HG03060 (cell line): Measurements from ENCODE around the gene ZCWPW1.
"Not testable (repeated sequence)": the region's sequence is repeated elsewhere in the genome, so short reads cannot be mapped to it uniquely, and the experiment has no call there.

ENCODE experiments used
- ATAC-seq: cut with Tn5 transposase; IDR thresholded peaks from one replicate; pipeline ENCODE4 v1.9.1; 2021; ENCODE audit warnings: low read depth, moderate number of reproducible peaks; ENCODE audit not compliant: unreplicated experiment

The ZCWPW1 gene

GRCh38 chr7:100457033-100457432, 28.5 kb upstream of the ZCWPW1 start:
- no peak for ATAC-seq

DNA sequence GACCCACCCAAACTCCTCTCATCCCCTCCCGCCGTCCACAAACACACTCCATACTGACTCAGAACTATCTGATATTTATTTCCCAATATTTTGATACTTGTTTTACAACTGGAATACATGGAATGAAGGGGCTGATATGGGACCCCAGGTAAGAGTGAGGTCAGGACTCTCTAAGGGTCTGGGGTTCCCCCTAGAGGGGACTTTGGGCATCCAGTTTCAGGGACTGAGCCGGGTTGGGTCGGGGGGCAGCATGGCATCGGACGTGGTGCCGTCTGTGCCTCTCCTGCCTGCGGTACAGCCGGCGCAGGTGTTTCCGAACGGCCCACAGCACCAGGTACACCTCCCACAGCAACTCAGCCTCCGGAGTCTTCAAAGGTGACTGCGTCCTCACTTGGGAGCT, 28.1 kb upstream of the ZCWPW1 start:
- ATAC-seq = no peak

GRCh38 chr7:100455206-100455605, 26.7 kb upstream of the ZCWPW1 start:
- ATAC-seq = no peak

DNA sequence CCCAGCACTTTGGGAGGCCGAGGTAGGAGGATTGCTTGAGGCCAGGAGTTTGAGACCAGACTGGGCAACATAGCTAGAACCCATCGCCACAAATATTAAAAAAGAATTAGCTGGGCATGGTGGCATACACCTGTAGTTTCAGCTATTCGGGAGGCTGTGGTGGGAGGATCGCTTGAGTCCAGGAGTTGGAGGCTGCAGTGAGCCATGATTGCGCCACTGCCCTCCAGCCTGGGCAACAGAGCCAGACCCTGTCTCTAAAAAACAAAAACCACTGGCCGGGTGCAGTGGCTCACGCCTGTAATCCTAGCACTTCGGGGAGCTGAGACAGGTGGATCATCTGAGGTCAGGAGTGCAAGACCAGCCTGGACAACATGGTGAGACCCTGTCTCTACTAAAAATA, 25.4 kb upstream of the ZCWPW1 start:
- not testable (repeated sequence) for ATAC-seq

DNA sequence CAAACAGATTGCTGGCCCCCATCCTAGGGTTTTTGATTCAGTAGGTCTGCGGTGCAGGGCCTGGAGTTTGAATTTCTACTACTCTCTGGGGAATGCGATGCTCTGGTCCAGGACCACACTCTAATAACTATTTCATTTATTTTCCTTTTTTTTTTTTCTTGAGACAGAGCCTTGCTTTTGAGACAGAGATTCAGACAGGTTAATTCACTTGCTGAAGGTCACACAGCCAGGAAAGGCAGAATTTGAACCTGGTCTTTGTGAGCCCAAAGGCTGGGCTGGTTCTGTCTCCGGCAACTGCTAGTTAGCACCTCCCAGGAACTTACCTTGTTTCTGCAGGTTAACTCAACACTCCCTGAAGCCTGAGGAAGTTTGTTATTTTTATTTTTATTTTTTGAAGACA, 24.0 kb upstream of the ZCWPW1 start:
- ATAC-seq = no peak

GRCh38 chr7:100449190-100449795, 20.8 kb upstream of the ZCWPW1 start:
- ATAC-seq = no peak

DNA sequence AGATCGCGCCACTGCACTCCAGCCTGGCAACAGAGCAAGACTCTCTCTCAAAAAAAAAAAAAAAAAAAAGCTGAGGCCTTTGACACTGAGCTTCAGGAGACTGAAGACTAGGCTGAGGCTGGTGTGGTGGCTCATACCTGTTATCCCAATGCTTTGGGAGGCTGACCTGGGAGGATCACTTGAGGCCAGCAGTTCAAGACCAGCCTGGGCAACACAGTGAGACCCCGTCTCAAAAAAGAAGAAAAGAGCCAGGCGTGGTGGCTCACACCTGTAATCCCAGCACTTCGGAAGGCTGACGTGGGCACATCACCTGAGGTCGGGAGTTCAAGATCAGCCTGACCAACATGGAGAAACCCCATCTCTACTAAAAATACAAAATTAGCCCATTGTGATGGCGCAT, 18.9 kb upstream of the ZCWPW1 start:
- ATAC-seq = not testable (repeated sequence)

GRCh38 chr7:100446040-100446439, 17.5 kb upstream of the ZCWPW1 start:
- no peak for ATAC-seq

DNA sequence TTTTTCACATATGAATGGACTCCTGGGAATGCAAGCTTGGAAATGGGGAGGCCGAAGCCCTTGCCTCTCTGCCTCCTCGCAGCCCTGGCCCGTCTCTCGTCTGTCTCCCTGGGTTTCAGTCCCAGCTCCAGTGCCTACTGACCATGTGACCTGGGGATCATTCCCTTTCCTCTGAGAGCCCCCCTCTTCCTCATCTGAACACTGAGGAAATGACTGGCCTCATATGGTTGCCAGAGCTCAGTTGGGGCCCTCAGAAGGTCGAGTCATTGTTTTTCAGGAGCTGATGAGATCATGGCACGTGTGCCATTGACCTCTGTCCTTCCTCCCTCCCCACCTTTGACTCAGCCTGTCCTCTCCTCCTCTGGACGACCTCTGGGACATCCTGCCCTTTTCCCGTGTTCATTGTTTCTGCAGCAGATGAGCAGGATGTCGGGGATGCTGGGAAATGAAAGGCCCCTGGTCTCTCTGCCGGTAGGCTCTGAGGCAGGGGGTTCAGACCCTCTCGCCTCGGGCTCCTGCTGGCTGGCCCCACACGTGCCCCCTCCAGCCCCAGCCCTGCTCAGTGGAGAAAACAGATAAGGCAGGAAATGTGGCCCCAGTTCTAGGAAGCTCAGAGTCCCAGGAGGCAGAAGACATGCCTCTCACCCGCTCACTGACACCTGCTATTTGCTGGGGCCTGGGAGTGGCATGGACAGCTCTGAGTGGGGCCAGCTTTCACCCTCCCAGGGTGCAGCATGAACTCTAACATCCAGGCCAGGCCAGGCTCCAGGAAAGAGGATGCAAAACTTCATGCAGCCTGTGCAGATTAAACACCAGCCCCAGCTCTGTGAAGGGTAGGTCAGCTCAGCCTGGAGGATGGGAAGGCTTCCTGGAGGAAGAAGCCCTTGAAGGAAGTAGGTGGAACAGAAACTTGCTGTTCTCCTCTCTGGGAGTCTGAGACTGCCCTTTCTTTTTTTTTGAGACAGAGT, 16.1 kb upstream of the ZCWPW1 start:
- no peak for ATAC-seq

- no peak for ATAC-seq
Measured at GRCh38 chr7:100443096-100443840, 14.8 kb upstream of the ZCWPW1 start.

DNA sequence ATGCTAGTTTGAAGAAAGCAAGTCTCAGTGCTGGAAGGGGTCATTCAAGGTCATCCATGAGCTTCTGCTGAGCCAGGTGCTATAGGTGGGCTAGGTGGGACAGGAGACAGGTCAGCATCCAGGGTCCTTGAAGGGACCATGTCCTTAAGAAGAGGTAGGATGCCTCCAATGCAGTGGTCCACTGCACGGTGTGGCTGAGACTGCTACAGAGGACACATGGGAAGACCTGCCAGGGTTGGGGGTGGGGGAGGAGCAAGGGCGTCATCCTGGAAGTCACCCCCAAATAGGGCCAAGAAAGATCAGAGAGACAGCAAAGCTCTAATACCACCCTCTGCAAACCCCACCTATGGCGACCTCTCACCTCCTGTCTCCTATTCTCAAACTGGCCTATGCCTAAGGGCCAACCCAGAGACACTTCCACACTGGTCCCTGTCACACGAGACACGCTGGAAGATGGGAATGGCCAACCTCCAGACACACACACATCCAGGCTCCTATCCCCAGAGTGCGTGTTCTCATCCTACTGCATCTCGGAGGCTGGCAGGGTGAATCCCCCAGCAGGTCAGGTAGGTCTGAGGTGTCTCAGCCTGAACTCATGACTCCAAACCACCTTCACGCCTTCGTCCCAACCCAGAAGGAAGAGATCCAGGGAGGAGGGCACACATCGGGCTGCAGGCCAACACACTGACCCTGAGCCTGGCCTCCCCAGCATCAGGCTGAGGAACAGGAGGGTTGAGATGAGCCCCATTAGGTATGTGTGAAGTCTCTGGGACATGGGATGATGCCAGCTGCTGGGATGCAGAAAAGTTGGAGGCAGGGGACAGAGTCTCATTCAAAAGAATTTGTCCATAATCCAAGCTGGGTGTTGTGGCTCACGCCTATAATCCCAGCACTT, 13.4 kb upstream of the ZCWPW1 start:
- ATAC-seq = no peak

DNA sequence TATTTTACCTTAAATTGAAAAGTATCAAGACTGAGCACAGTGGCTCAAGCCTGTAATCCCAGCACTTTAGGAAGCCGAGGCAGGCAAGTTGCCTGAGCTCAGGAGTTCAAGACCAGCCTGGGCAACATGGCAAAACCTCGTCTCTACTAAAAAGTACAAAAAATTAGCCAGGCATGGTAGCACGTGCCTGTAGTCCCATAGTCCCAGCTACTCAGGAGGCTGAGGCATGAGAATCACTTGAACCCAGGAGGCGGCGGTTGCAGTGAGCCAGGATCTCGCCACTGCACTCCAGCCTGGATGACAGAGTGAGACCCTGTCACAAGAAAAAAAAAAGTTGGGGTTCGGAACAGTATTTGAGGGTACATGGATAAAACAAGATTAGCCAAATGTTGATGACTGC, 10.7 kb upstream of the ZCWPW1 start:
- ATAC-seq = not testable (repeated sequence)

DNA sequence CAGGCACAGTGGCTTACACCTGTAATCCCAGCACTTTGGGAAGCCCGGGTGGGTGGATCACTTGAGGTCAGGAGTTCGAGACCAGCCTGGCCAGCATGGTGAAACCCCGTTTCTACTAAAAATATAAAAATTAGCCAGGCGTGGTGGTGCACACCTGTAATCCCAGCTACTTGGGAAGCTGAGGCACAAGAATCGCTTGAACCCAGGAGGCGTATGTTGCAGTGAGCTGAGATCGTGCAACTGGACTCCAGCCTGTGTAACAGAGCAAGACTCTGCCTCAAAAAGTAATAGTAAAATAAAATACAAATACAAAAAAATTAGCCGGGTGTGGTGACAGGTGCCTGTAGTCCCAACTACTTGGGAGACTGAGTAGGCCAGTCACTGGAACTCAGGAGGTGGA, 10.2 kb upstream of the ZCWPW1 start:
- ATAC-seq = not testable (repeated sequence)

GRCh38 chr7:100438172-100438571, 9.7 kb upstream of the ZCWPW1 start:
- ATAC-seq = no peak

DNA sequence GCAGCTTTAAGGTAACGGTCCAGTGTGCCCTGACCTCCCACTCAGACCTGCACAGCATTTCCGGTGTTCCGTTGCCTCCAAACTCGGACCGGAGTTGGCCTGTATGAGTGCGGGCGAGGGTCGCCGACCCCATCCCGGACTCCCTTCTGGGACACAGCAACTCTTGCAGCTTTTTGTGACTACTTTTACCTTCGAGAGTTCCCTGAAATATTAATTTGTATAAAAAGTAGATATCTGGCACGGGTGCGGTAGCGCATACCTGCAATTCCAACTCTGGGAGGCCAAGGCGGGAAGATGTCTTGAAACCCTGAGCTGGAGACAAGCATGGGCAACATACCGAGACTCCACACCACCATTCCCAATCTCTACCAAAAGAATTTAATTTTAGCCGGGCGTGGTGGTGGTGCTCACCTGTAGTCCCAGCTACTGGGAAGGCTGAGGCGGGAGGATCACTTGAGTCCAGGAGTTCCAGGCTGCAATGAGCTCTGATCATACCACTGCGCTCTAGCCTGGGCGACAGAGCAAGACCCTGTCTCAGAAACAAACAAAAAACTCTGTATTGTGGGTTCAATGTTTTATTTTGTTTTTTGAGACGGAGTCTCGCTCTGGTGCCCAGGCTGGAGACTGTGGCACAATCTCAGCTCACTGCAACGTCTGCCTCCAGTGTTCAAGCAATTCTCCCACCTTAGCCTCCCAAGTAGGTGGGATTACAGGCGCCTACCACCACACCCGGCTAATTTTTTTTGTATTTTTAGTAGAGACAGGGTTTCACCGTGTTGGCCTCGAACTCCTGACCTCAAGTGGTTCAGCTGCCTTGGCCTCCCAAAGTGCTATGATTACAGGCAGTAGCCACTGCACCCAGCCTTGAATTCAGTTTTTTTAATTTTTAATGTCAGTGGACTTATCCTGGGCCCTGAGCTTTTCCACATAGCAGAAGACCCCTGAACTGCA, 8.9 kb upstream of the ZCWPW1 start:
- no peak for ATAC-seq

GRCh38 chr7:100435401-100436304, 7.2 kb upstream of the ZCWPW1 start:
- ATAC-seq = no peak

- ATAC-seq = no peak
Measured at GRCh38 chr7:100434297-100435144, 6.0 kb upstream of the ZCWPW1 start.
